Activated CD8-positive, alpha-beta memory T cell treated with anti-CD3 and anti-CD28 coated beads for 36 hours (primary cell): ENCODE measurements around the gene SFTPA1. TPM values are rescaled to one million over a fixed set of nuclear protein-coding genes. Genes with fewer than 3 reads are reported as not detected.
"Not testable (repeated sequence)": the region's sequence is repeated elsewhere in the genome, so short reads cannot be mapped to it uniquely, and the experiment has no call there.

Source experiments
- CTCF ChIA-PET: fragments of 350-600 bp; sonication (Branson Sonifier 250); formaldehyde crosslinking; loops from one replicate; lab custom pipeline; 2021; ENCODE audit warnings: antibody characterized with exemption; lab: Charles Lee
- POLR2A ChIA-PET: fragments of 350-600 bp; sonication (Branson Sonifier 250); formaldehyde crosslinking; loops from one replicate; lab custom pipeline; 2021; ENCODE audit warnings: antibody characterized with exemption; lab: Charles Lee
- total RNA-seq, 2 experiments: library from RNA; stranded (reverse); gene quantifications; one replicate each; pipeline ENCODE4 v1.2.3, GENCODE V29; 2021

SFTPA1 gene
- total RNA-seq, result not detected

DNA sequence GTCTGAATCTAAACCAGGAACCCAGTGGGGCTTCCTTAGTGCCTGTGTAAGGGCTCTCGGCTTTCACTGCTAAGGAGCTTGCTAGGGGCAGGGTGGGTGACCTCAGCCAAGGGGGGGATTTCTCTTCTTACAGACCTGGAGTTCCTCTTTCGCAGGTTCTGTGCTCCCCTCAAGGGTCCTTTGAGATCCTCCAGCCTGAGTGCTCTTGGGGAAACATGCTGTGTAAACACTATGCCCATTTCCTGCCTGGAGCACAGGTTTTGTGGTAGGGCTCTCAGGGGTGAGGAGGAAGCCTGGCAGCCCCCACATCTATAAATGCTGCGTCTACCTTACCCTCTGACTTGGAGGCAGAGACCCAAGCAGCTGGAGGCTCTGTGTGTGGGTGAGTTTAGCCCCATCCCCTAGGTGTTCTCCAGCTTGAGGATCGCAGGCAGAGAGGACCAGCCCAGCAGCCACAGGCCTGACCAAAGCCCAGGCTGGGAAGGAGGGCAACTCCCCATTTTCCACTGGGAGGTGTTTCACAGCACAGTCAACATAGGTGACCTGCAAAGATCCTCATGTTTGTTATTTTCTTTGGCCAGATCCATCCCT, at the start of gene SFTPA1:
Gene SFTPA1 (plus strand): TSS at position 339 of the 591 bp plus-strand sequence. CDS start 887 bp downstream, outside the sequence.
- POLR2A ChIA-PET, result no interaction called here
- CTCF ChIA-PET, result no interaction called here

DNA sequence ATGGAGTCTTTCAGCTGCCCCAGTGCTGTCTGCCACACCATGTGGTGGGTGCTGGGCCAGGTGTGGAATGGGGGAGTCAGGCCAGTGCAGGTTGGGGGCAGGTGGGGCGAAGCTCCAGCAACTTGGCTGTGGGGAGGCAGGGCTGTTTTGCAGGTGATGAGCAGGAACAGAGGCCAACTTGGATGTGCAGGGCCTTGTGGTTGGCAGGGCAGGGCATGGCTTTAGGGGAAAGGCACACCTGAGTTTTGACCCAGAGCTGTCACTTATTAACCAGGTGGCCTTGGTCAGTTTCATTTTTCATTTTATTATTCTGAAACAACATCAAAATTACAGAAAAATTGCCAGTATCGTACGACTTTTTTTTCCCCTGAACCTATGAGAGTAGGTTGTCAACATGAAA, 49.5 kb upstream of the SFTPA1 start:
- POLR2A ChIA-PET, result no interaction called here
- CTCF ChIA-PET, result no interaction called here

DNA sequence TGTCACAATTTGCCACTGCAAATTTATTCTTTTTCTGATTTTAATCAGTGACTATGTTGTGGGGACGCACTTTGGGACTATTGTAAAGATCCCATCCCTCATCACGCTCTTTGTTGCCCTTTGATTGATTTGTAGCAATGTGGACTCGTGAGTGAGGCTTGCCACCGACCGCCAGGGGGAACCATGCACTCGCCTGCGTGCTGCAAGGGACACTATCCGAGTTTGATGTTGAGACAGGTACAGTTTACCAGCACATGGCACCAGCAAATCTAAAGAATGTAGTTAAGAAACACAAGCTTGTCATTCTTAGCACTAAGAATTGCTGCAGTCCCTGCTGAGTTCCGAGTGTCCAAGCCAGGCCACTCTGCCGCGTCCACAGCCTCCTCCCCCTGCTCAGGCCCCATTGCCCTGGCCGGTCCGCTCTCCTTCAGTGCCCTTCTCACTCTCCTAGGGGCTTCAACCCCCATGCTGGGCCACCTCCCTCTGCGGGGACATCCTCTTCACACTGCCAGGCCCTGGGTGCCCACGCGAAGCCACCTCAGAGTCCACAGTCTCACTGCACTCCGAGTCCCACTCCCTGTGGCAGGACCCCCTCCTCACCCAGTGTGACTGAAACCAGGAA, 48.5 kb upstream of the SFTPA1 start:
- ChIA-PET CTCF (interaction anchor here (1.0 kb wide), 1 partner anchor 10 kb away, joined by 3 read pairs; no protein-coding TSS in a partner anchor), POLR2A (no interaction called here)

DNA sequence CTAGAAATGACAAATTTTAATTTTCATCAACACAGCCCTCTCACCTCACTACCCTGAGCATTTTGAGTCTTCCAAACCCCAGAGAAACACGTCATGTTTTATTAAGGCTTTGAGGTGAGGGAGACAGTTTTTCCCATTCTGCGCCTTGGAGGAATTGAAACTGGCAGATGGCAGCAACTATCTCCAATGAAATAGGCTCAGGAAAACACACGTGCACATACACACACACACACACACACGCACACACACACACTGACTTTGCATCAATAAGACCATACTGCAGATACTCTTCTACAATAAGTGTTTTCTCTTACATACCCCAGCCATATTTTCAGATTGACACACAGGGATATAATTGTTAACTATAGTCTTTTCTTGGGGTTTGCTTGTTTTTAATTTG, 47.3 kb upstream of the SFTPA1 start:
- POLR2A ChIA-PET, result no interaction called here
- CTCF ChIA-PET, result interaction anchor here (1.2 kb wide), 1 partner anchor 367 kb away, joined by 3 read pairs; no protein-coding TSS in a partner anchor

DNA sequence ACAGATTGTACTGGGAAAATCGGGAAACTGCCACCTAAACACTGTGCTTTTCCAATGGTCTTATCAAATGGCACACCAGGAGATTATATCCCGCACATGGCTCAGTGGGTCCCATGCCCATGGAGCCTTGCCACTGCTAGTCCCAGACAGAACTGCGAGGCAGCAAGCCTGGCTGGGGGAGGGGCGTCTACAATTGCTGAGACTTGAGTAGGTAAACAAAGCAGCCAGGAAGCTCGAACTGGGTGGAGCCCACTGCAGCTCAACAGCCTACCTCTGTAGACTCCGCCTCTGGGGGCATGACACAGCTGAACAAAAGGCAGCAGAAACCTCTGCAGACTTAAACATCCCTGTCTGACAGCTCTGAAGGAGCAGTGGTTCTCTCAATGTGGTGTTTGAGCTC, 40.1 kb upstream of the SFTPA1 start:
- POLR2A ChIA-PET, CTCF ChIA-PET: not testable (repeated sequence)

DNA sequence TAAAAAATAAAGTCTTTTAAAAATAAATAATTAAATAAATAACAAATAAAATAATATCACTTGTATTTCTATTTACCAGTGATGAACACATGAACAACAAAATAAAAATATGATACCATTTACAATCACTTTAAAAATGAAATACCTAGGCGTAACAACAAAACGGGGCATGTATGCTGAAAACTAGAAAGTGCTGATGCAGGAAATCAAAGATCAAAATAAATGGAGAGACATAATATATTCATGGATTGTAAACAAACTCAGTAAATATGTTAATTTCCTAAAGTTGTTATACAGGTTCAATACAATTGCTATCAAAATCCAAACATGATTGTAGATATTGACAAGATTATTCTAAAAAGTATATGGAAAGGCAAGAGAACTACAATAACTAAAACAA, 31.4 kb upstream of the SFTPA1 start:
- CTCF ChIA-PET, result no interaction called here

DNA sequence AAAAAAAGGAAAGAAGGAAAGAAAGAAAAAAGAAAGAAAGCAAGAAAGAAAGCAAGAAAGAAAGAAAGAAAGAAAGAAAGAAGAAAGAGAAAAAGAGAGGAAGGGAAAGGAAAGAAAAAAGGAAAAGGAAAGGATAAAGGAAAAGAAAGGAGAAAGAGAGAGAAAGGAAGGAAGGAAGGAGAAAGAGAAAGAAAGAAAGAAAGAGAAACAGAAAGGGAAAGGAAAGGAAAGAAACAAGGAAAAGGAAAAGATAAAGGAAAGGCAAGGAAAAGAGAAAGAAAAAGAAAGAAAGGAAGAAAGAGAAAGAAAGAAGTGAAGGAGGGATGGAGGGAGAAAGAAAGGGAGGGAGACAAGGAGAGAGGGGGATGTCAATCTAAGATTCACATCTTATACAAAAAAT, 29.7 kb upstream of the SFTPA1 start:
- CTCF ChIA-PET, result interaction anchor here (0.7 kb wide), 1 partner anchor 386 kb away, joined by 4 read pairs; no protein-coding TSS in a partner anchor
- POLR2A ChIA-PET, result no interaction called here

More for the DNA sequence above, 31.4 kb upstream of the SFTPA1 start:
- POLR2A ChIA-PET, result interaction anchor here (0.6 kb wide), 1 partner anchor 53 kb away, joined by 4 read pairs; no protein-coding TSS in a partner anchor

DNA sequence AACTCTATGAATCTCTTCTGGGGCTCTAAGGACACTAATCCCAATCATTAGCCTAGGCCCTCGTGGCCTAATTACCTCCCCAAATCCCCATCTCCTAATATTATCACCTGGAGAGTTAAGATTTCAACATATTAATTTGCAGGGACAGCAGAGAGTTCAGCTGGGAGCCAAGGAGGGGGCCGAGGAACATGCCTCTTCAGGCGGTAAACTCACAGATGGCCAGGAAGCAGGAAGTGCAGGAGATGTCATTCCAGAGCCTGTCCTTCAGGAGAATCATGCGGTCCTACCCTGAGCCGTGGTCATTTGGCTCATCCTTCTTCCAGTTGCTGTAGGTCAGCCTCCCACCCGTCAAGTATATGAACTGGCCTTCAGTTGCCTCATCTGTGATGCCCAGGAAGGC, 28.6 kb upstream of the SFTPA1 start:
- ChIA-PET CTCF (no interaction called here), POLR2A (no interaction called here)

DNA sequence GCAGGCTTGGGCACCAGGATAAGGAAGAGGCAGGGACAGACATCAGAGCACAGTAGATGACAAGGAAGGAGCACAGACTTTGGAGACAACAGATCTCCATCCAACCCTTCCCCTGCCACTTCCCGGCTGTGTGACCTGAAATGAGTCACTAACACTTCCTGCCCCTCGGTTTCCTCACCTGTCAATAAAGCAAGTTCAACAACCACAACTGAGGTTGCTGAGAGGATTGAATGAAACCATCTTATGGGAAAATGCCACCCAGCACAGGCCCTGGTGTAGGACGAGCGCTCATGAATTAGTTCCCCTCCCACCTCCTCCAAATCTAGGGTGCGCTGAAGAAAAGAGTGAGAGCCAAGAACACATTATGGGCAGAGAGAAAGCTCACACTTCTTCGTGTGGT, 27.8 kb upstream of the SFTPA1 start:
- CTCF ChIA-PET, POLR2A ChIA-PET: not testable (repeated sequence)

DNA sequence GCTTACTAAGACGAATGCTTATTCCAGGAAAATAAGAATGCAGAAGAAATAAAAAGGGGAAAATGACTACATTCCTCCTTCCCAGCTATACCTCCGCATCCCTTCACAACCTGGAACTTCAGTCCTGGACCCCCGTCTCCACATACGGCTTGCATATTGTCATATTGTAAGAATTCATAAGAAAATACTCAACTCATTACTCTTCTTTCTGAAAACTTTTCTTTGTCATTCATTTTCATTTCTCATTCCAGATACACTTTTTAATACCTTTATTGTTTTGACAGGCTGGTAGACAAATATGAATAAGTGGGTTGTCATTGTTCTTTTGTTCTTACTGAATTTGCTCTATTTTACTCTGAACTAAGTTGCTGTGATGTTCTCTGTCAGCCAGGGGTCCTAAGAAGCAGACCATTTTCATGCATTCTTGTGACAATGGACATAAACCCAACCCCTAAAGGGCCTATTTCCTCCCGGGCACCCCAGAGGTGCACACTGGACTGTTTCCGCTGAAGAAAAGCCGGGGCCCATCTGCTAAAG, 27.2 kb upstream of the SFTPA1 start:
- POLR2A ChIA-PET, result no interaction called here

DNA sequence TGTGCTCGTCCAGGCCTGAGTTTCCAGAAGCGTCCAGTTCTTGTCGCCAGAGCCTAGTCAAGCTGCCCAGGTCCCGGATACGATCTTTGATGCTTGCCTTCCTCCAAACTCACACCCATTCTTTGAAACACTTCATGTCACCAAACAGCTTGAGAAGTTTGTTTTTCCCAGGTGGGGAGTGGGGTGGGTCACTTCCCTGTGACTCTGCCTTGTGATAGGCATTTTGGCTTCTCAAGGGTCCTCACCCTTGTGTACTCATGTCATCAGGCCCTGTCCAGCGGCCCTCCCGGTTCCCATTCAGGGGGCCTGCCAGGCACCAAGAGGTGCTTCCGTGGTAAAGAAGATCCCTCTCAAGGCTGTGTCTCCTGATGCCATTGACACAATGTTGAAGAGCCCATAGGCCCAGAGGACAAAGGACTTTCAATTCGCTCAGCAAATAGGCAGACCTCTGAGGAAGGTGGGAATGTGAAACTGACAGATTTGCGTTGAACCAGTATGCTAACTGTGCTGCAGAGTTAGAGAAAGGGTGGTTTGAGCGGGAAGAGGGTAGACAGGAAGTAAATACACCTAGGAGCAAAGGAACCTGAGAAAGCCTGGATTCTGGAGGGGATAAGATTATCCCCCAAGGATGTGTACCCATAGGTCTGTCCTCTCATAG, 24.7 kb upstream of the SFTPA1 start:
- POLR2A ChIA-PET, result no interaction called here
- CTCF ChIA-PET, result no interaction called here

More for the DNA sequence above, 27.2 kb upstream of the SFTPA1 start:
- CTCF ChIA-PET, result no interaction called here

DNA sequence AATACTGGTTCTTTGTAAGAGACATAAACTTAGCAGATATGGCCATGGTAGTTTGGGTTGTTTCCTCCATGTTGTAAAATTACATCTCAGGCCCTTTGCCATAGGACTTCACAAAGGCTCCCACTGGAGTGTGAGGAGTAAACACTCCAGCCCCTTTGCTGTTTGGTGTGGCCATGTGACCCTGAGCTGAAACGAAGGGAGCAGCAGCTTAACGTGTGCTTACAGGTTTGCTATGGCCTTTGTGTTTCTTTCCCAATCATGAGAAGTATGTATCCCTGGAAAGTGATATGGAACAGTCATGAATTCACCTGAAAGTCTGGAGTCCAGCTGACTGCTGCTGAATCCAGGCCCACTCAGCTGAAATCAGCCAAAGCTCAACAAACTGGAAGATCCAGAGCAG, 23.8 kb upstream of the SFTPA1 start:
- ChIA-PET POLR2A (no interaction called here), CTCF (no interaction called here)

DNA sequence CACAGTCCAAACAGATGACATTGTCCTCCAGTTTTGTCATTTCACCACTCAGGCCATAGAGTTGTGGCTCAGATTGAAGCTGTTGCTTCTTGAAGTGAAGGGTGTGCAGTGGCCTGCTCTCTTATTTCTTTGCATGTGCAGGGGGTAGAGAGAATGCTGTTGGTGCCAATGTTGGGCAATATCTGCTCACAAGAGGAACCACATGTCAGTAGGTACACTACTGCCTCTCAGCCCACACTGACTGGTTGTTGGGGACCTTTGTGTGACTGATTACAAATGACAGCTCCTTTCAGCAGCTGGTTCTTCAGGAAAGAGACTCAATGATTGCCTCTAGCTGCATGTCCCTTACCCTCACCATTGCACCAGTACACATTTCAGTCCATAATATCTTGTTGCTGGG, 21.9 kb upstream of the SFTPA1 start:
- CTCF ChIA-PET, result no interaction called here
- POLR2A ChIA-PET, result no interaction called here

DNA sequence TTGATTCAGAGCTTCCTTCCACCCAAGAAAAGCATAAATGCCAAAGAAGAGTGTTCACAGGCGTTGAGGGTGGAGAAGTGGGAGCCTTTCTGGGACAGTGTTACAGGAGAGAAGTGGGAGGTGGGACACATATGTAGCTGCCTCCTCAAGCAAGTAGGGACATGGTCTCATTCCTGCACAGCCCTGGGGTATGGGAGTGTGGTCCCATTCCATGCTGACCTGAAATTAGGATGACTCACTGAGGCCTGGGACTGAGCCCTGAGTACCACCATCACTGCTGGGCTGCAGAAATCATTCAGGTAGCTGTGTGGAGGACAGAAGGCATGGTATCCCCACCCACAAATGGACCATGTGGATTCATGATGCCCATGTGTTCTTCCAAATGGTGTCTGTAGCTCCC, 17.4 kb upstream of the SFTPA1 start:
- POLR2A ChIA-PET, result no interaction called here
- CTCF ChIA-PET, result no interaction called here

DNA sequence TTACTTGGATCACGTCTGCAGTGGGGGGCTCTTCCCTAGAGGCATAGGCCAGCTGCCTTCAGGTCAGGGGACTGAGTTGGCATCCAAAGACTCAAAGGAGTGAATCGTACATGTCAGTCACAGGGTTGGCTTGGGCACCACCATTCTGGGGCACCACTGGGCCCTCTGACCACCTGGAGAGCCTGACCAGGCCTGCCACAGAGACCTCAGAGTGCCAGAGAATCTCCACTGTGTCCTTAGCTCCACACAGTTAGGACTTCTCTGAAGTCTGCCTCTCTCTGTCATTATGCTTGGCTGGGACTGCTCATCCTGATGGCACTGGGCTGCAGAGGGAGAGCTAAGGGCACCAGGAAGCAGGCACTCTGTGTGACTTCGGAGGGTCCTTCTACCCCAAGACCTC, 16.2 kb upstream of the SFTPA1 start:
- CTCF ChIA-PET, POLR2A ChIA-PET: not testable (repeated sequence)

DNA sequence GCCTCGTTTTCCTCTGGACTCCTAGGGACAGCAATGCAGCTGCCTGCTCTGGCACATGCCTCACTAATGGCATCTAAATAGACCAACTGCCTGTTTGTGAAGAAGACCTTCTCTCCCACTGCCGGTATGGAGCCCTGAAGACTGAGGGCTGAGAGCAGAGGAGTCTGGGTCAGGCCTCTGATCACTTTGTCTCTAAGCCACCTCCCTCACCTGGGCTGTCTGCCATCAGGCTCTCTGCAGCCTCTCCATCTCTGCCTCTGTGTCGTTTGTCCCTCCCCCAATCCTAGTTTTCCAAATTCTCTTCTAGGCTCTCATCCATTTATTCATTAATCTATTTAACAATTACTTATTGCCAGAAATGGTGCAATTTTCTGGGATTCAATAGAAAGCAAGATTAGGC, 15.2 kb upstream of the SFTPA1 start:
- ChIA-PET CTCF (no interaction called here), POLR2A (no interaction called here)

DNA sequence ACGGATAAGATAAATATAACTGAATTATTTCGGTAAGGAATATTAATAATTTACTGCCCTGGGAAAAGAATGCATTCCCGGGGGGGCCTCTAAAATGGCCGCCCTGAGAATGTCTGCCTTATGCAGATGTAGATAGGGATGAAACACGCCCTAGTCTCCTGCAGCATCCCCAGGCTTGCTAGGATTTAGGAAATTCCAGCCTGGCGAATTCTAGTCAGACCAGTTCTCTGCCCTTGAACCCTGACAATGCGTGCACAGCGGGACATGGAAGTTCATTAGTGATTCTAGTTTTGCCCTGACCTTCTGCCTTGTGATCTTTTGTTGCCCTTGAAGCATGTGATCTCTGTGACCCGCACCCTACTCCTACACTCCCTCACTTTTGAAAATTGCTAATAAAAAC, 11.1 kb upstream of the SFTPA1 start:
- POLR2A ChIA-PET, CTCF ChIA-PET: not testable (repeated sequence)

DNA sequence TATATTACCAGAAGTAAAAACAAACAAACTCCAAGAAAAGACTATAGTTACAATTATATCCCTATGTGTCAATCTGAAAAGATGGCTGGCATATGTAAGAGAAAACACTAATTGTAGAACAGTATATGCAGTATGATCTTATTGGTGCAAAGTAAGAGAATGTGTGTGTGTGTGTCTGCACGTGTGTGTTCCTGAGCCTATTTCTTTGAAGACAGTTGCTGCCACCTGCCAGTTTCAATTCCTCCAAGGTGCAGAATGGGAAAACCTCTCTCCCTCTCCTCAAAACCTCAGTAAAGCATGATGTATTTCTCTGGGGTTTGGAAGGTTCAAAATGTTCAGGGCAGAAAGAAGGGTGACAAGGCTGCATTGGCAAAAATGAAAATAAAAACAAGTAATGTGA, 8.8 kb upstream of the SFTPA1 start:
- POLR2A ChIA-PET, result no interaction called here
- CTCF ChIA-PET, result no interaction called here

DNA sequence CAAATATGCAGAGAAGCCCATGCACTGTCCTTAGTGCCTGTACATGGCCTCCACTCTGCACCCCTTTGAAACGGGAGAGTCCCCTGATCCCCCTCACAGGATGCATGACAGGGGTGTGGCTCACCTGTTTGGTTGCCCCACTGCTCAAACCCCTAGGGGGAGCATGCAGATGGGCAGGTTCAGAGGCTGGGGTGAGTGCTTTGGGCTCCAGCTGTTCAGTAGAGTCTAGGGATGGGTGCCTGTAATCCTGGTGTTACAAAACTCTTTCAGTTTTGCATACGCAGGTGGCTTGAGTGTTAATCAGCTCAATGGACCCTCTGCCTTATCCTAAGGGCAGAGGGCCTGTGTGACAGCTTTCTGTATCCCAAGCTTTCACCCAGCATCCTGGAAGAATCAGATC, 7.8 kb upstream of the SFTPA1 start:
- ChIA-PET POLR2A (no interaction called here), CTCF (interaction anchor here (0.6 kb wide), 1 partner anchor 36 kb away, joined by 3 read pairs; no protein-coding TSS in a partner anchor)

DNA sequence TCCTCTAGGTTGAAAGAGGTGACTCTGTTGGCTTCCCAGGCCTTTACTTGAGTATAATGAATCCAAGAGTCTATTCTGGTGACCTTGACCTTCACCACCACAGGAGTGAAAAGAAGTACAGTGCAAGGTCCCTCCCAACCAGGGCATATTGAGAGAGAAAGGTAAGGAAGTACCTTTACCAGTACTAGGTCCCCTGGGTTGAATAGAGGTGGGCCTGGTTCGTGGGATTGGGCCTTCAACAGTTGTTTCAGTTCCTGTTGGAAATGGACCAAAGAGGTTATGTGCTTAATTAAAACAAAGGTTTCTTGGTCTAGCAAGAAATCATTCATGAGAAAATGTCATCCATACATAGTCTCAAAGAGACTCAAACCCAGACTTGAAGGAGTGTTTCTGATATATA, 6.4 kb upstream of the SFTPA1 start:
- CTCF ChIA-PET, result no interaction called here
- POLR2A ChIA-PET, result no interaction called here

DNA sequence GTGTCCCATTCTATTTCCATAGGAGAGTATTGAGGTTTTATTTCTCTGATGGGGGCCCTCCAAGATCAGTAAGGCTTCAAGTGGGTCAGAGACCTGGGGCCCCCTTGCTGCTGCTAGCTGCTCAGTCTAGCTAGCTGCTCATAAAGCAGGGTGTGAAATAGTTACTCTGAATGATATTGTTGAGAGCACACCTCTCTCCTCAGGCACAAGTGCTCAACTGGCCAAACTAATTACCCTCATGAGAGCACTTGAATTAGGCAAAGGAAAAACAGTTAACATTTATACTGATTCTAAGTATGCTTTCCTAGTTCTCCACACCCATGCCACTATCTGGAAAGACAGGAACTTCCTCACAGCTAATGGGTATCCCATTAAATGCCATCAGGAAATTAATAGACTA, 5.4 kb upstream of the SFTPA1 start:
- CTCF ChIA-PET, result no interaction called here
- POLR2A ChIA-PET, result no interaction called here
